HCT116 (cell line): ENCODE measurements around the gene HOXB7.

ENCODE experiments used
- CEBPB ChIP-seq: IDR thresholded peaks from 2 replicates; pipeline ENCODE4 v1.6.1; 2012; ENCODE audit warnings: low read depth
- CTCF ChIP-seq, 3 experiments: fragments of 200-600 bp in 1 of 3; sonication (generic) in 1 of 3; IDR thresholded peaks in 2 of 3; conservative IDR thresholded peaks in 1 of 3; 2 replicates each; pipeline ENCODE4 v1.5.1; 2012 to 2017; ENCODE audit warnings: low read depth in 2 of 3, low read length in 2 of 3, antibody characterized with exemption in 1 of 3, borderline replicate concordance in 1 of 3, control low read depth in 1 of 3, mild to moderate bottlenecking in 1 of 3, mixed read lengths in 1 of 3, mixed run types in 1 of 3, moderate library complexity in 1 of 3; ENCODE audit not compliant: insufficient read depth in 1 of 3
- JUND ChIP-seq: IDR thresholded peaks from 2 replicates; pipeline ENCODE4 v1.6.1; 2012
- MAX ChIP-seq: IDR thresholded peaks from 2 replicates; pipeline ENCODE4 v1.6.1; 2012
- POLR2A ChIP-seq: IDR thresholded peaks from 2 replicates; pipeline ENCODE4 v1.7.0; 2011; ENCODE audit warnings: borderline replicate concordance; ENCODE audit not compliant: insufficient read depth, insufficient read length; ENCODE audit errors: extremely low read depth
- RAD21 ChIP-seq: IDR thresholded peaks from 2 replicates; pipeline ENCODE4 v1.6.1; 2012; ENCODE audit warnings: low read depth, mild to moderate bottlenecking
- REST ChIP-seq: IDR thresholded peaks from 2 replicates; pipeline ENCODE4 v1.6.1; 2012; ENCODE audit warnings: low read depth
- SIN3A ChIP-seq: IDR thresholded peaks from 2 replicates; pipeline ENCODE4 v1.6.1; 2012; ENCODE audit warnings: low read depth
- SRF ChIP-seq: IDR thresholded peaks from 2 replicates; pipeline ENCODE4 v1.6.1; 2012; ENCODE audit warnings: low read depth
- TCF7L2 ChIP-seq: IDR thresholded peaks from 2 replicates; pipeline ENCODE4 v1.7.0; 2011; ENCODE audit warnings: borderline replicate concordance, inconsistent platforms; ENCODE audit not compliant: insufficient read depth, insufficient read length; ENCODE audit errors: extremely low read depth

GRCh38 chr17:48591255-48592056 is 19.4 kb downstream of the HOXB7 start:
- no peak for TF ChIP-seq POLR2A
- TF ChIP-seq JUND: no peak
- TF ChIP-seq CTCF (IDR thresholded peaks at IDR 0.05 in 2 of 3, conservative IDR thresholded peaks at IDR 0.05 in 1 of 3; ENCODE audit: borderline replicate concordance in 1 of 3, insufficient read depth in 1 of 3, low read depth in 2 of 3, low read length in 2 of 3): no peak
- no peak for TF ChIP-seq SRF
- no peak for TF ChIP-seq TCF7L2
- TF ChIP-seq SIN3A: no peak
- no peak for TF ChIP-seq RAD21
- TF ChIP-seq CEBPB: no peak
- TF ChIP-seq MAX: no peak
- TF ChIP-seq REST: no peak
